Measurements from ENCODE around the gene FAM13C.
"Not testable (repeated sequence)": the region's sequence is repeated elsewhere in the genome, so short reads cannot be mapped to it uniquely, and the experiment has no call there.

The FAM13C gene

DNA sequence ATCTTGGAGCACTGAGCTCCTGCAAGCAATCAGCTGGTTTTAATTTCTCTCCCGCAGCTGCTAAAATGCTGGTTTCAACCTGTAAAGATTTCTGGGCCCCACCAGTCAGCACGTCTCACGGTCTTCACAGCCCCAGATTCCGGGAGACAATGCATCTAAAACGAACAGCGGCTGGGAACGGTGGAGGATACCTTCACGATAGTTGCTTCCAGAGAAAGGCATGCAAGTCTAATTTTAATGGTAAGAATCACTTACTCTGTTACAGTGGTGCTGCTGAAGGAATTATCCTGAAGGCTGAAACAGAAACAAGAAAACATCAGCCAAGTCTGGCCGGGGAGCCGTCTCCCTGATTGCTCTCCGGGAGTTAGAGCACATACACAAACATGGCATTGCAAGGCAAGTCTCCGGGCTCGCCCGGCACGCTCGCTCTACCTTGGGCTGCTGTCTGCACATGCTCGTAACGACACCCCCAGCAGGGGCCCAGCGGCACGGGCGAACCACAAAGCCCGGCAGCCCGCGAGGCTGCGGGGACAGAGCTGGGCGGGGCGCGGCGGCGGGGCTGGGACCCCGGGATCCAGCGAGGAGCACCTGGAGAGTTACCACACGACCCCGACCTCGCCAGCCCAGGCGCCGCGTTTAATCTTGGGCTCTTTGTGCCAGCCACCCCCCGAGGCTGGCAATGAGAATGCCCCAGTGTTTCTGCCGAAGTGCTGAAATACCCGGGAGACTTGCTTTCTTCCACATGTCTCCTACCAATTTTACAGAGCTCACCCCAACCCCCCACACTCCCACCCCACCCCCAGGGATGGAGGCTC lies at the start of gene FAM13C:
TSS of gene FAM13C (minus strand) at position 406 of the 815 bp plus-strand sequence. CDS start at position 317, 89 bp downstream.
- DNase-seq, result peak; percentile 37 to 59

DNA sequence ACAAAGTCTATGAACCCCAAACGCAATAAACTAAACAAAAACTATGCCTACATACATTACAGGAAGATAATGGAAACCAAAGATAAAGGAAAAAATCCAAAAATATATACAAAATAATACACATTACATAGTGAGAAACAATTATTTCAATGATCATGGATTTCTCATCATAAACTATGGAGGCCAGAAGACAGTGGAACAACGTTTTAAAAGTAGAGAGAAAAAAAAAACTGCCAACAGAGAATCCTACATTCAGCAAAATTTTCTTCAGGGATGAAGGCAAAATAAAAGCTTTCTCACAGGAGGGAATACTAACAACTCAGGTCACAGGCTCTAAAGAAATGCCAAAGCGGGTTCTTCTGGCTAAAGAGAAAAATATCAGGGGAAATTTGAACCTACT lies 42.9 kb upstream of the FAM13C start:
- no peak for DNase-seq

- no peak for DNase-seq
Measured at GRCh38 chr10:59400214-59400613, 37.9 kb upstream of the FAM13C start.

- DNase-seq, result not testable (repeated sequence)
Measured at GRCh38 chr10:59399329-59399728, 37.0 kb upstream of the FAM13C start.

GRCh38 chr10:59397961-59398360 lies 35.6 kb upstream of the FAM13C start:
- no peak for DNase-seq

GRCh38 chr10:59395984-59396383 lies 33.6 kb upstream of the FAM13C start:
- no peak for DNase-seq

DNA sequence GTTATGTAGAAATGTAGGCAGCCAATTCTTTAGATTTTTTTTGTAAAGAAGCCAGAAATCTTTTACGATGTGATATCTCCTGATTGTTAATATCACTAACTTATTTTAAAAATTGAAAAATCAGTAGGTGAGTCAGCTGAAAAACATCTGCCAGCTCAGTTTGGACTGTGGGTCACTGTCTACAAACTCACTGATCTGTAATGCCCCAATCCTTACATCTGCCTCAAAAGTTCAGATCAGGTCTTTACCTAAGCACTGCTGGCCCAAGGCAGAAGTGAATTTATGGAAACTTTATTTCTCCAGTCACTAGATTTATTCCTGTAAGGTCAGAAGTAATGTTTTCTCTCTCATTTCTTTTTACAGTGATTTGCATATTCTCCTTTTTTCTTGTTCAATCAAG lies 31.0 kb upstream of the FAM13C start:
- DNase-seq, result no peak

GRCh38 chr10:59391060-59391459 lies 28.7 kb upstream of the FAM13C start:
- DNase-seq, result no peak

- no peak for DNase-seq
Measured at GRCh38 chr10:59388671-59388976, 26.3 kb upstream of the FAM13C start.

DNA sequence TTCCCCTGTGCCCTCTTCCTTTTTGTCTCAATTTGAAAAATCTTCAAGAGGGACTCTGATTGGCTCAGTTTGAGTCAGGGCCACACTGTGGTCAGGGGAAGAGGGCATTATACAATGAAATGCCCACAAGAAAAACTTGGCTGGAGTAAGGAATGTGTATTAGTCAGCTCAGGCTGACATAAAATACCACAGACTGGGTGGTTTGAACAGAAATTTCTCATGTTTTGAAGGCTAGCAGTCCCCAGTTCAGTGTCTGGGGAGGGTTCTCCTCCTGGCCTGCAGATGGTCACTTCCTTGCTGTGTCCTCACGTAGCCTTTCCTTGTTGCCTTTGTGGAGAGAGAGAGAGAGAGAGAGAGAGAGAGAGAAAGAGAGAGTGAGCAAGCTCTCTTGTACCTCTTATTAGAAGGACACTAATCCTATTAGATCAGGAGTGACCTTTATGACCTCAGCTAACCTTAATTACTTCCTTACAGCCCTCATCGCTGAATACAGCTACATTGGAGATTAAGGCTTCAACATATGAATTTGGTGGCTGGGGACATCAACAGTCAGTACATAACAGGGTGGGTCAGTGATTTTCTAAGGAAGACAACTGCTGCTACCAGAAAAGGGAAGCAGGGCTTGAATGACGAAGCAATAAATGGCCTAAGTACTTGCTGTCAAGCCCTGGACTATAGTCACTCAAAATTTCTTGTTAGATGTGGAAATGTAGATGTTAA lies 25.8 kb upstream of the FAM13C start:
- DNase-seq, result no peak

DNA sequence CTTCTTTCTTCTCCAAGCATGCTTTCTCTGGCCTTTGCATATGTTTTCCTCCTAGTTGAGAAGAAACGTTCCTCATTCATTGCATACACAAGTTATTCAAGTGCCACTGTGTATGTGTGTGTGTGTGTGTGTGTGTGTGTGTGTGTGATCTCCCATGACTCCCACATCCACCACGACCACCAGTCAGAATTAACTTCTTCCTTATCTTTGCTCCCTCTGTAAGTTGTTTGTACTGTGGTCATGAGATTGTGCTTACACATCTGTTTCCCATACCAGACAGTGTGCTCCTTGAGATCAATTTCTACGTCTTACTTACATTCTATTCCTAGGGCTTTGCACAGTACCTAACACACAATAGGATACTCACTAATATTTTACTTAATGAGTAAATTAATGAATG lies 22.4 kb upstream of the FAM13C start:
- DNase-seq, result no peak

DNA sequence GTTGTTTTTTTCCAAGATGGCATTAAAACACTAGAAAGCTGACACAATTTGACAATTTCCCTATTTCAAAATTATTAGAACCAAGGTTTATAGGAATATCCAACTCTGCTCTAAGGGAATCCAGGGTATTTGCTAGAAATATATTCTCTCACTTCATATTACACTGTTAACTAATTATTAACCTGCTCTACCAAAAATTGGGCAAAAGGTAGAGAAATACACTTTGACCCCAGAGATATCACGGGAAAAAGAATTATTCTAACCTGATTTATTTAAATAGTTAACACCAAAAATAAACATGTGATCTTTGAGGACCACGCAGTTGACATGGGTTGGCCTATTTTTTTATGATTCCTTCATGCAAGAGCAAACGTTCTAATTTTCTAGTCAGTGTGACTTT lies 21.6 kb upstream of the FAM13C start:
- no peak for DNase-seq

DNA sequence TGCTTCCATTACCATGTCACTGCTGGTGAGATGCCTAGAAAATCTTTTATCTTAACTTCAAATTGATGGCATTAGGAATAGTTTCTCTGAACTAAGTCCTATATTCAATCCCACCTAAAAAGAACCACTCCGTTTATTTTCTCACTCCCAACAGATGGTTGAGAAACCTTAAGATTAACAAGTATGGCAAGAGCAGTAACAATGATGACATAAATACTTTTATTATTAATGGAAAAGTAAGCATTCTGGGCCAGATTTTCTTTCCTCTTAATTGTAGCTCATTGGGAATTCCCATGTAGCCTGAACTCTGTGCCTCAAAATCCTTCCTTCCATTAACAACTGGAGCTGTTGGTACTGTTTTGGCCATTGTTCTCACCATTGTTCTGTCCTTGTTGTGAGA lies 21.1 kb upstream of the FAM13C start:
- no peak for DNase-seq

DNA sequence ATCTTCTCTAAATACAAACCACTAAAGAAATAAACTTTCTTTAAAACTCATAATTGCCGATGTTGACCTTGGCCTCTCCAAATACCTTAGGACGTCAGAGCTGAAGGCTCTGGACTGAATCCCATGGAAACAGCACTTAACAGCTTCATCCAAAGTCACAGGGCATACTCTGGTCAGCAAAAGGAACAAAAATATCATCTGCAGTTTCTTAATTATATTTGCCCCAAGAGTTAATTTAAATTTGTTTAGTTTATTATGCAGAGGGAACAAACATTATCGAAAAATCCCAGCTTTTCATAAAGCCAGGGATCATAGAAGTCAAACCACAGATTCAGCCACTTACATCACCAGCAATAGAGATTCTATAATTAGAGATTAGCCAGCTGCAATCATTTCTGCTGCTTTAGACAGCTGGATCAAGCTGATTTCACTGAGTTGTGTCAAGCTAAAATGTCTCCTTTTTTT lies 20.5 kb upstream of the FAM13C start:
- no peak for DNase-seq

GRCh38 chr10:59381687-59382086 lies 19.3 kb upstream of the FAM13C start:
- no peak for DNase-seq

- DNase-seq, result no peak
Measured at GRCh38 chr10:59376846-59377245, 14.5 kb upstream of the FAM13C start.

GRCh38 chr10:59375990-59376389 lies 13.6 kb upstream of the FAM13C start:
- no peak for DNase-seq

- no peak for DNase-seq
Measured at GRCh38 chr10:59374916-59375315, 12.6 kb upstream of the FAM13C start.

GRCh38 chr10:59373071-59373470 lies 10.7 kb upstream of the FAM13C start:
- no peak for DNase-seq

DNA sequence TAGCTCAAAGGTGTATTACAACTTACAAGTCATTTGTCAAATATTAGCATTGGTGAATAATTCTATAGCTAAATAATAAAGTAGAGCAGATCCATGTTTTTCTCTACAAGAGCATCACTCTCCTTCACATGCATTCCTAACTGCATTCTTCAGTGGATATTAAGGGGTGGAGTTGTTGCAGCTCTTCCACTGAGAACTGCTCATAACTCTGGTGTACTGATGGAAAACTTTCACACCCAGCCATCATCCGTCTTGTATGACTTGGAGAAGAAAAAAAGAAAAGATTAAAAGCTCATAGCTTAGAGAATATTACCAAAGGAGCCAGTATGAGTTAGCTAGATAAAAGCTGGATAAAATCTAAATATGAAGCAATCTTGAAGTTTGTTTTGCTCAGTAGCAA lies 10.2 kb upstream of the FAM13C start:
- no peak for DNase-seq

GRCh38 chr10:59366290-59366689 lies 3.9 kb upstream of the FAM13C start:
- no peak for DNase-seq

- DNase-seq, result no peak
Measured at GRCh38 chr10:59363446-59363958, 1.2 kb upstream of the FAM13C start.

- DNase-seq, result peak; percentile 37 to 54
Measured at GRCh38 chr10:59362959-59363381, 621 bp upstream of the FAM13C start.

- no peak for DNase-seq
Measured at GRCh38 chr10:59361663-59362143, 646 bp downstream of the FAM13C start.
